Keratinocyte (primary cell): ENCODE data around the gene HSBP1L1. TPM values are rescaled to one million over a fixed set of nuclear protein-coding genes. Genes with fewer than 3 reads are reported as not detected.

Experiments used
- DNase-seq: peaks from one replicate; pipeline ENCODE4 v3.0.0-alpha.2; 2011; ENCODE audit warnings: low read depth, missing footprints, low spot score
- FAIRE-seq: peaks from 2 replicates; lab custom pipeline; 2011; peaks lifted over from hg19 to GRCh38; lab: Jason Lieb, UNC
- H2AFZ ChIP-seq: 2 replicates; pipeline ENCODE4 v1.6.0; 2012; ENCODE audit warnings: low read length, control low read depth, inconsistent platforms; ENCODE audit not compliant: control insufficient read depth
- H3K27ac ChIP-seq: 2 replicates; pipeline ENCODE4 v1.5.1; 2011; ENCODE audit warnings: low read length; ENCODE audit not compliant: control insufficient read depth, insufficient read depth
- H3K27me3 ChIP-seq: 3 replicates; pipeline ENCODE4 v1.6.0; 2011; ENCODE audit warnings: low read length; ENCODE audit not compliant: control insufficient read depth, insufficient read depth; ENCODE audit errors: extremely low read depth
- H3K36me3 ChIP-seq, 2 experiments: 2 replicates in 1 of 2; 3 replicates in 1 of 2; pipeline ENCODE4 v1.5.1; 2011; ENCODE audit warnings: low read length in 2 of 2, mild to moderate bottlenecking in 1 of 2; ENCODE audit not compliant: control insufficient read depth in 2 of 2, insufficient read depth in 2 of 2; ENCODE audit errors: extremely low read depth in 1 of 2
- H3K4me1 ChIP-seq: 3 replicates; pipeline ENCODE4 v1.5.1; 2011; ENCODE audit warnings: low read length; ENCODE audit not compliant: control insufficient read depth, insufficient read depth; ENCODE audit errors: extremely low read depth
- H3K4me2 ChIP-seq: 3 replicates; pipeline ENCODE4 v1.6.0; 2011; ENCODE audit warnings: low read depth, low read length; ENCODE audit not compliant: control insufficient read depth, insufficient read depth; ENCODE audit errors: extremely low read depth
- H3K4me3 ChIP-seq, 3 experiments: fragments of 200-600 bp in 1 of 3; sonication (generic) in 1 of 3; 2 replicates in 2 of 3; 3 replicates in 1 of 3; pipeline ENCODE4 v1.5.1; 2011 to 2016; ENCODE audit warnings: low read length in 3 of 3, mild to moderate bottlenecking in 3 of 3, control low read depth in 2 of 3, inconsistent platforms in 1 of 3, low read depth in 1 of 3, mixed read lengths in 1 of 3, mixed run types in 1 of 3, moderate library complexity in 1 of 3; ENCODE audit not compliant: control insufficient read depth in 2 of 3, insufficient read depth in 2 of 3; ENCODE audit errors: extremely low read depth in 1 of 3
- H3K79me2 ChIP-seq: 2 replicates; pipeline ENCODE4 v1.6.0; 2012; ENCODE audit warnings: low read length; ENCODE audit not compliant: control insufficient read depth, insufficient read depth
- H3K9ac ChIP-seq: 3 replicates; pipeline ENCODE4 v1.6.0; 2011; ENCODE audit warnings: low read length; ENCODE audit not compliant: control insufficient read depth, insufficient read depth; ENCODE audit errors: extremely low read depth
- H3K9me1 ChIP-seq: 3 replicates; pipeline ENCODE4 v1.6.0; 2011; ENCODE audit warnings: low read length; ENCODE audit not compliant: control insufficient read depth, insufficient read depth; ENCODE audit errors: extremely low read depth
- H3K9me3 ChIP-seq: 2 replicates; pipeline ENCODE4 v1.5.1; 2012; ENCODE audit warnings: low read depth, low read length; ENCODE audit not compliant: control insufficient read depth
- H4K20me1 ChIP-seq: 3 replicates; pipeline ENCODE4 v1.6.0; 2011; ENCODE audit warnings: low read length; ENCODE audit not compliant: control insufficient read depth, insufficient read depth; ENCODE audit errors: extremely low read depth
- EZH2 ChIP-seq: IDR thresholded peaks from one replicate; pipeline ENCODE4 v1.6.1; 2012; ENCODE audit warnings: inconsistent platforms, mild to moderate bottlenecking, low read length, moderate library complexity
- dilution Hi-C: fragments of 300-500 bp; cut with MboI; formaldehyde crosslinking; loops from one replicate; pipeline ENCODE4 v1.7.0; 2020; ENCODE audit warnings: low sequenced_read_pairs; ENCODE audit not compliant: extremely low pct_ligation_motif_present
- polyA plus RNA-seq, 5 experiments: library from polyadenylated mRNA; depleted of rRNA in 3 of 5; stranded (reverse) in 3 of 5; stranded (forward) in 1 of 5; unstranded in 1 of 5; fragments of >200 nt; gene quantifications; 1 replicate in 1 of 5; 2 replicates in 3 of 5; 3 replicates in 1 of 5; pipeline versions ENCODE4 v1.2.1 to v1.2.3, GENCODE V29; 2011 to 2012; ENCODE audit warnings: missing spikeins in 2 of 5, low read depth in 1 of 5, low replicate concordance in 1 of 5
- TF ChIP-seq, protein P1 (sequence below), 3 experiments: IDR thresholded peaks in 1 of 3; conservative IDR thresholded peaks in 1 of 3; optimal IDR thresholded peaks in 1 of 3; 2 replicates in 2 of 3; 3 replicates in 1 of 3; pipeline versions ENCODE3 to v1.5.1; 2011; ENCODE audit warnings: low read length in 3 of 3, mild to moderate bottlenecking in 3 of 3, moderate library complexity in 2 of 3, control low read depth in 1 of 3, inconsistent platforms in 1 of 3; ENCODE audit not compliant: insufficient read depth in 2 of 3; ENCODE audit errors: extremely low read depth in 1 of 3

HSBP1L1 gene
- polyA plus RNA-seq, 1 donor (not counting 4 experiments of a cell fraction or from before 2014, with no cell fraction given): 49.6 TPM

DNA sequence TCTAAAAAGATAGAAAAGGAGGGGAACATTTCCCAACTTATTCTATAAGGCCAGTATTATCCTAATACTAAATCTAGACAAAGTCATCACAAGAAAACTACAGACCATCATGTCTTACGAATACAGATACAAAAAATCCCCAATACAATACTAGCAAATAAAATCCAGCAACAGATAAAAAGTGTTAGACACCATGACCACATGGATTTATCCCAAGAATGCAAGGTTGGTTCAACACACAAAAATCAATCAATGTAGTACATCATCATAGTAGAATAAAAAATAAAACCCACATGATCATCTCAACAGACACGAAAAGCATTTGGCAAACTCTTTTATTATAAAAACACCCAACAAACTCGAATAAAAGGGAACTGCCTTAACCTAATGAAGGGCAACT is 31.5 kb upstream of the HSBP1L1 start:
- Histone ChIP-seq H3K4me3 (no peak overlapping the region), H3K4me2 (no peak overlapping the region), H3K9me3 (peaks cover 15% of the 10 kb centered on the region), H2AFZ (no peak overlapping the region), H3K9ac (no peak overlapping the region), H3K36me3 (peaks cover 23 to 26% of the 10 kb centered on the region in 2 experiments), H4K20me1 (no peaks in the 10 kb centered on the region), H3K4me1 (no peaks in the 10 kb centered on the region), H3K27me3 (no peaks in the 10 kb centered on the region), H3K9me1 (no peaks in the 10 kb centered on the region), H3K79me2 (peaks cover 81% of the 10 kb centered on the region), H3K27ac (no peak overlapping the region)
- DNase-seq (no peak), FAIRE-seq (no peak)
- dilution Hi-C loops: no loop called here
- TF ChIP-seq, protein P1, sequence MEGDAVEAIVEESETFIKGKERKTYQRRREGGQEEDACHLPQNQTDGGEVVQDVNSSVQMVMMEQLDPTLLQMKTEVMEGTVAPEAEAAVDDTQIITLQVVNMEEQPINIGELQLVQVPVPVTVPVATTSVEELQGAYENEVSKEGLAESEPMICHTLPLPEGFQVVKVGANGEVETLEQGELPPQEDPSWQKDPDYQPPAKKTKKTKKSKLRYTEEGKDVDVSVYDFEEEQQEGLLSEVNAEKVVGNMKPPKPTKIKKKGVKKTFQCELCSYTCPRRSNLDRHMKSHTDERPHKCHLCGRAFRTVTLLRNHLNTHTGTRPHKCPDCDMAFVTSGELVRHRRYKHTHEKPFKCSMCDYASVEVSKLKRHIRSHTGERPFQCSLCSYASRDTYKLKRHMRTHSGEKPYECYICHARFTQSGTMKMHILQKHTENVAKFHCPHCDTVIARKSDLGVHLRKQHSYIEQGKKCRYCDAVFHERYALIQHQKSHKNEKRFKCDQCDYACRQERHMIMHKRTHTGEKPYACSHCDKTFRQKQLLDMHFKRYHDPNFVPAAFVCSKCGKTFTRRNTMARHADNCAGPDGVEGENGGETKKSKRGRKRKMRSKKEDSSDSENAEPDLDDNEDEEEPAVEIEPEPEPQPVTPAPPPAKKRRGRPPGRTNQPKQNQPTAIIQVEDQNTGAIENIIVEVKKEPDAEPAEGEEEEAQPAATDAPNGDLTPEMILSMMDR (optimal IDR thresholded peaks at IDR 0.05 in 1 of 3, IDR thresholded peaks at IDR 0.05 in 1 of 3, conservative IDR thresholded peaks at IDR 0.05 in 1 of 3; ENCODE audit: extremely low read depth in 1 of 3, insufficient read depth in 2 of 3, low read length in 3 of 3): no peak
- TF ChIP-seq EZH2: no peak

DNA sequence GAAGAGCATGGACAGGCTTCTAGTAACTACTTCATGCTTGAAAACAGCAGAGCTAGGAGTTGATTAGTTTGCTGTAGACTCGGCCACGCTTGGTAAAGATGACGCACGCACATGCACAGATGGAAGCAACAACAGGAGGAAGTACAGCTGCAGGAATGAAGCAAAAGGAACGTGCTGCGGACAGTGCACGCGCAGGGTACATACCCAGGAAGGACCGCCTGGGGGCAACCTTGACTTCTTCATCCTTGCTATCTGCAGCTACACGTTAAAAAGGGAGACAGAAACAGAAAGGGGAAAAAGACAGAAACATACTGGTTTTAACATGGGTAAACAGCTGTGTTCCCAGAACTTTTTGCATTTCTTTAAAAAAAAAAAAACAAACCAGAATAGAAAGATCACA is 30.7 kb upstream of the HSBP1L1 start:
- Histone ChIP-seq H3K9me1 (no peaks in the 10 kb centered on the region), H2AFZ (no peak overlapping the region), H3K4me3 (no peak overlapping the region), H3K27me3 (no peaks in the 10 kb centered on the region), H3K36me3 (peaks cover 22 to 26% of the 10 kb centered on the region in 2 experiments), H3K9me3 (peaks cover 15% of the 10 kb centered on the region), H3K4me1 (no peaks in the 10 kb centered on the region), H3K9ac (no peak overlapping the region), H3K4me2 (no peak overlapping the region), H3K79me2 (peaks cover 80% of the 10 kb centered on the region), H3K27ac (no peak overlapping the region), H4K20me1 (no peaks in the 10 kb centered on the region)
- TF ChIP-seq, protein P1 (optimal IDR thresholded peaks at IDR 0.05 in 1 of 3, IDR thresholded peaks at IDR 0.05 in 1 of 3, conservative IDR thresholded peaks at IDR 0.05 in 1 of 3; ENCODE audit: extremely low read depth in 1 of 3, insufficient read depth in 2 of 3, low read length in 3 of 3): no peak
- no peak for TF ChIP-seq EZH2
- FAIRE-seq (no peak), DNase-seq (no peak)
- dilution Hi-C loops: no loop called here
